HG03135 (cell line): ENCODE measurements around the gene CAMTA1.

Experiments
- ATAC-seq: cut with Tn5 transposase; IDR thresholded peaks from one replicate; pipeline ENCODE4 v1.9.1; 2021; ENCODE audit warnings: mild to moderate bottlenecking, moderate library complexity; ENCODE audit not compliant: unreplicated experiment

The CAMTA1 gene

GRCh38 chr1:7795406-7795805 lies 1010.2 kb downstream of the CAMTA1 start:
- ATAC-seq: no peak

GRCh38 chr1:7805460-7805859 lies 1020.2 kb downstream of the CAMTA1 start:
- ATAC-seq: no peak

- ATAC-seq: no peak
Measured at GRCh38 chr1:7808253-7808844, 1023.1 kb downstream of the CAMTA1 start.

- no peak for ATAC-seq
Measured at GRCh38 chr1:7809742-7810141, 1024.5 kb downstream of the CAMTA1 start.

GRCh38 chr1:7810395-7810794 lies 1025.1 kb downstream of the CAMTA1 start:
- ATAC-seq: no peak

- no peak for ATAC-seq
Measured at GRCh38 chr1:7811476-7811875, 1026.2 kb downstream of the CAMTA1 start.

GRCh38 chr1:7813677-7814373 lies 1028.6 kb downstream of the CAMTA1 start:
- no peak for ATAC-seq
